GM18951 (cell line): ENCODE measurements around the gene DLG2.

ENCODE experiments used
- POLR2A ChIP-seq: IDR thresholded peaks from 4 replicates; pipeline ENCODE4 v1.6.1; 2011; ENCODE audit warnings: mild to moderate bottlenecking; ENCODE audit not compliant: insufficient read length, insufficient read depth; ENCODE audit errors: extremely low read depth
- in situ Hi-C: fragments of 300-500 bp; cut with MboI; formaldehyde crosslinking; loops from one replicate; pipeline ENCODE4 v1.12.0; 2022; ENCODE audit warnings: low sequenced_read_pairs, mixed read lengths, inconsistent platforms; ENCODE audit not compliant: unreplicated experiment

Gene DLG2

GRCh38 chr11:84097186-84097585, 1530.0 kb downstream of the DLG2 start:
- in situ Hi-C loops: no loop called here
- TF ChIP-seq POLR2A: no peak

GRCh38 chr11:84091212-84091986, 1535.7 kb downstream of the DLG2 start:
- TF ChIP-seq POLR2A: no peak
- in situ Hi-C loops: no loop called here

- in situ Hi-C loops: no loop called here
- no peak for TF ChIP-seq POLR2A
These were observed 1537.8 kb downstream of the DLG2 start for GRCh38 chr11:84089072-84090057.

GRCh38 chr11:84071851-84072250, 1555.3 kb downstream of the DLG2 start:
- in situ Hi-C loops: no loop called here
- TF ChIP-seq POLR2A: no peak

GRCh38 chr11:84069048-84069447, 1558.1 kb downstream of the DLG2 start:
- TF ChIP-seq POLR2A: no peak
- in situ Hi-C loops: no loop called here

GRCh38 chr11:84061726-84062125, 1565.4 kb downstream of the DLG2 start:
- no peak for TF ChIP-seq POLR2A
- in situ Hi-C loops: no loop called here

GRCh38 chr11:84056653-84057376, 1570.3 kb downstream of the DLG2 start:
- no peak for TF ChIP-seq POLR2A
- in situ Hi-C loops: no loop called here

- in situ Hi-C loops: no loop called here
- TF ChIP-seq POLR2A: no peak
These were observed 1582.0 kb downstream of the DLG2 start for GRCh38 chr11:84045146-84045545.

GRCh38 chr11:84044706-84045105, 1582.4 kb downstream of the DLG2 start:
- in situ Hi-C loops: no loop called here
- no peak for TF ChIP-seq POLR2A

- TF ChIP-seq POLR2A: no peak
- in situ Hi-C loops: no loop called here
These were observed 1590.4 kb downstream of the DLG2 start for GRCh38 chr11:84036664-84037194.

GRCh38 chr11:84035645-84036044, 1591.5 kb downstream of the DLG2 start:
- TF ChIP-seq POLR2A: no peak
- in situ Hi-C loops: no loop called here

- in situ Hi-C loops: no loop called here
- no peak for TF ChIP-seq POLR2A
These were observed 1592.7 kb downstream of the DLG2 start for GRCh38 chr11:84034484-84034883.

GRCh38 chr11:84024266-84024665, 1602.9 kb downstream of the DLG2 start:
- in situ Hi-C loops: no loop called here

GRCh38 chr11:84022695-84023094, 1604.4 kb downstream of the DLG2 start:
- in situ Hi-C loops: no loop called here
- no peak for TF ChIP-seq POLR2A

More at GRCh38 chr11:84024266-84024665, 1602.9 kb downstream of the DLG2 start:
- no peak for TF ChIP-seq POLR2A
